ENCODE results near the gene TDRD9.
A peak's percentile ranks its signal among the peaks of the same experiment; 100 is the strongest.
"Not testable (repeated sequence)": the region's sequence is repeated elsewhere in the genome, so short reads cannot be mapped to it uniquely, and the experiment has no call there.

TDRD9 gene

GRCh38 chr14:103891667-103892215, 36.5 kb upstream of the TDRD9 start:
- DNase-seq = no peak

- no peak for DNase-seq
Measured at GRCh38 chr14:103892247-103892646, 36.0 kb upstream of the TDRD9 start.

- no peak for DNase-seq
Measured at GRCh38 chr14:103894034-103894722, 34.1 kb upstream of the TDRD9 start.

- DNase-seq = no peak
Measured at GRCh38 chr14:103894723-103895059, 33.6 kb upstream of the TDRD9 start.

GRCh38 chr14:103896578-103896977, 31.7 kb upstream of the TDRD9 start:
- peak; percentile 48 for DNase-seq

- DNase-seq = no peak
Measured at GRCh38 chr14:103897075-103897947, 30.9 kb upstream of the TDRD9 start.

- no peak for DNase-seq
Measured at GRCh38 chr14:103898204-103898603, 30.1 kb upstream of the TDRD9 start.

GRCh38 chr14:103898711-103899110, 29.5 kb upstream of the TDRD9 start:
- no peak for DNase-seq

GRCh38 chr14:103899316-103899715, 28.9 kb upstream of the TDRD9 start:
- DNase-seq = no peak

GRCh38 chr14:103899833-103900232, 28.4 kb upstream of the TDRD9 start:
- no peak for DNase-seq

- no peak for DNase-seq
Measured at GRCh38 chr14:103904493-103905107, 23.7 kb upstream of the TDRD9 start.

GRCh38 chr14:103905842-103906456, 22.3 kb upstream of the TDRD9 start:
- no peak for DNase-seq

- DNase-seq = no peak
Measured at GRCh38 chr14:103908580-103908979, 19.7 kb upstream of the TDRD9 start.

GRCh38 chr14:103909531-103910261, 18.6 kb upstream of the TDRD9 start:
- no peak for DNase-seq

- peak; percentile 95 for DNase-seq
Measured at GRCh38 chr14:103910262-103910935, 17.9 kb upstream of the TDRD9 start.

GRCh38 chr14:103910984-103911383, 17.3 kb upstream of the TDRD9 start:
- DNase-seq = no peak

GRCh38 chr14:103915616-103916015, 12.6 kb upstream of the TDRD9 start:
- no peak for DNase-seq

- DNase-seq = no peak
Measured at GRCh38 chr14:103916636-103917262, 11.5 kb upstream of the TDRD9 start.

- peak; percentile 93 for DNase-seq
Measured at GRCh38 chr14:103920981-103921854, 7.0 kb upstream of the TDRD9 start.

- not testable (repeated sequence) for DNase-seq
Measured at GRCh38 chr14:103921855-103922200, 6.4 kb upstream of the TDRD9 start.

All from NCI-H2171 treated with DMSO at 0.1 percent for 48 hours (cell line).